Gastrocnemius medialis (tissue), 4 donors: ENCODE measurements around the gene TTLL7. TPM values are rescaled to one million over a fixed set of nuclear protein-coding genes. Genes with fewer than 3 reads are reported as not detected.

Experiments used
- ATAC-seq, 2 donors: fragments of 150-250 bp; one replicate each; pipeline ENCODE4 v1.9.1; 2016
- DNase-seq, 2 donors: peaks; one replicate each; pipeline ENCODE4 v3.0.0-alpha.2; 2019
- H3K27ac ChIP-seq, 4 donors: fragments of 200-600 bp; sonication (generic); 1 replicate in 1 of 4; 2 replicates in 3 of 4; pipeline ENCODE4 v1.5.1; 2016 to 2018; ENCODE audit warnings: mild to moderate bottlenecking in 2 of 4, moderate library complexity in 1 of 4
- H3K27me3 ChIP-seq, 3 donors: fragments of 200-600 bp; sonication (generic) in 2 of 3; 1 replicate in 1 of 3; 2 replicates in 2 of 3; pipeline versions ENCODE4 v1.5.1 to v1.6.0; 2016 to 2019; ENCODE audit warnings: mild to moderate bottlenecking in 1 of 3, moderate library complexity in 1 of 3
- H3K36me3 ChIP-seq, 2 donors: fragments of 200-600 bp; sonication (generic) in 1 of 2; one replicate each; pipeline ENCODE4 v1.5.1; 2017 to 2018
- H3K4me1 ChIP-seq, 2 donors: fragments of 200-600 bp; sonication (generic) in 1 of 2; one replicate each; pipeline ENCODE4 v1.5.1; 2016 to 2017; ENCODE audit warnings: mild to moderate bottlenecking in 2 of 2
- H3K4me3 ChIP-seq, 4 donors: fragments of 200-600 bp; sonication (generic) in 3 of 4; 1 replicate in 1 of 4; 2 replicates in 3 of 4; pipeline ENCODE4 v1.5.1; 2016 to 2019; ENCODE audit warnings: mild to moderate bottlenecking in 2 of 4
- H3K9me3 ChIP-seq, 3 donors: fragments of 200-600 bp; sonication (generic) in 2 of 3; 1 replicate in 1 of 3; 2 replicates in 2 of 3; pipeline ENCODE4 v1.5.1; 2016 to 2019
- POLR2A ChIP-seq, 2 donors: fragments of 450-650 bp; IDR thresholded peaks; one replicate each; pipeline ENCODE4 v1.6.1; 2017; ENCODE audit warnings: antibody characterized with exemption in 2 of 2, mild to moderate bottlenecking in 2 of 2, moderate library complexity in 2 of 2
- in situ Hi-C, 4 donors: fragments of 200-750 bp; cut with MboI; loops; one replicate each; pipeline versions ENCODE4 v1.15.0 to v1.8.0; 2017; ENCODE audit warnings: low sequenced_read_pairs in 4 of 4
- intact Hi-C: fragments of 100-400 bp; cut with DNase I; formaldehyde crosslinking; loops from one replicate; pipeline ENCODE4 v1.15.1; 2023; ENCODE audit warnings: low total_unique reads
- total RNA-seq, 4 donors: library from RNA; depleted of rRNA; stranded (reverse); fragments of >200 nt; gene quantifications; one replicate each; pipeline versions ENCODE4 v1.1.0 to v1.2.3, GENCODE V29; 2016
- TF ChIP-seq, protein P1 (sequence below), 5 experiments: fragments of 450-650 bp in 3 of 5; fragments of 200-600 bp in 2 of 5; sonication (generic) in 2 of 5; IDR thresholded peaks in 4 of 5; conservative IDR thresholded peaks in 1 of 5; 1 replicate in 4 of 5; 2 replicates in 1 of 5; pipeline ENCODE4 v1.5.1; 2016 to 2019; ENCODE audit warnings: antibody characterized with exemption in 5 of 5, mild to moderate bottlenecking in 3 of 5, moderate library complexity in 3 of 5

Gene TTLL7
- total RNA-seq, 4 donors from 2014 or later: 8.2 to 22.9 (median 12.3) TPM

DNA sequence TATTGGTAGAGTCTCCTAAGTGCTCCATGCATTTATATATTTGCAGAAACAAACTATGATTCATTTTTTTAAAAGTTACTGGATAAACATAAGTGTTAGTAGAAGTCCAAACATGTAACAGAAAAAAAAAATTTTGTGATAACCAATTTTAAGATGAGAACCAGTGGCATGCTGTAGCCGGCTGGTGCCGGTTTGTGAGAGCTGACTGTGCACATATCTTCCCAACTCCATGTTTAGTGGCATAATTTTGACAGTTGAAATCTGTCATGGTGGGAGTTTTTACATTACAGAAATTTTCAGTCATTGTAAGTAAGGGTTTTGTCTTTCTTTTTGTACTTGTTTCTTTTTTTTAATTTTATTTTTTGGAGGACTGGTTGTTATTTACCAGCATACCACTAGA, 141.2 kb downstream of the TTLL7 start:
- TF ChIP-seq, protein P1, sequence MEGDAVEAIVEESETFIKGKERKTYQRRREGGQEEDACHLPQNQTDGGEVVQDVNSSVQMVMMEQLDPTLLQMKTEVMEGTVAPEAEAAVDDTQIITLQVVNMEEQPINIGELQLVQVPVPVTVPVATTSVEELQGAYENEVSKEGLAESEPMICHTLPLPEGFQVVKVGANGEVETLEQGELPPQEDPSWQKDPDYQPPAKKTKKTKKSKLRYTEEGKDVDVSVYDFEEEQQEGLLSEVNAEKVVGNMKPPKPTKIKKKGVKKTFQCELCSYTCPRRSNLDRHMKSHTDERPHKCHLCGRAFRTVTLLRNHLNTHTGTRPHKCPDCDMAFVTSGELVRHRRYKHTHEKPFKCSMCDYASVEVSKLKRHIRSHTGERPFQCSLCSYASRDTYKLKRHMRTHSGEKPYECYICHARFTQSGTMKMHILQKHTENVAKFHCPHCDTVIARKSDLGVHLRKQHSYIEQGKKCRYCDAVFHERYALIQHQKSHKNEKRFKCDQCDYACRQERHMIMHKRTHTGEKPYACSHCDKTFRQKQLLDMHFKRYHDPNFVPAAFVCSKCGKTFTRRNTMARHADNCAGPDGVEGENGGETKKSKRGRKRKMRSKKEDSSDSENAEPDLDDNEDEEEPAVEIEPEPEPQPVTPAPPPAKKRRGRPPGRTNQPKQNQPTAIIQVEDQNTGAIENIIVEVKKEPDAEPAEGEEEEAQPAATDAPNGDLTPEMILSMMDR (IDR thresholded peaks at IDR 0.05 in 4 of 5, conservative IDR thresholded peaks at IDR 0.05 in 1 of 5): no peak
- no peak for TF ChIP-seq POLR2A (IDR thresholded peaks at IDR 0.05)
- no peak for ATAC-seq
- intact Hi-C loops: no loop called here
- no peaks in the 10 kb centered on the region for H3K9me3 ChIP-seq
- H3K27ac ChIP-seq: no peak overlapping the region
- no peaks in the 10 kb centered on the region for H3K36me3 ChIP-seq
- no peak overlapping the region for H3K4me3 ChIP-seq
- no peak for DNase-seq
- in situ Hi-C loops: no loop called here
- peaks cover 0 to 4% (median 0%) of the 10 kb centered on the region in 3 donors for H3K27me3 ChIP-seq
- H3K4me1 ChIP-seq: no peaks in the 10 kb centered on the region

DNA sequence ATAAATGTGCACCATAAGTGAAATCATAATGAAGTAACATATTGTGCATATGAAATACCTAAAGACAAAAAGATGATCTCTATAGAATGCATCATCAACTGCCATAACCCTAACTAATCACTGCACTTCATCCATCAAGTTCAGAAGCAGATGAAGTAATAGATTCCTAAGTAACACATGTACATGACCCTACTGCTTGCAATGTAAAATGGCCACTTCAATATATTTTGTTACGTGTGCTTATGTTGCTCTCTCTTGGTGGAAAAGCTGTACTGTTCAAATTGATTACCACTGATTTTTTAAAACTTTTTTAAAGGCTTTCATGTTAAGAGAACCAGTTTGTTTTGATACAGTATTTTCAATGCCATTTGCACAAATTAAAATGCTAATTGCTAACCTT, 141.8 kb downstream of the TTLL7 start:
- intact Hi-C loops (no loop called here), in situ Hi-C loops (no loop called here)
- DNase-seq (no peak), ATAC-seq (no peak)
- Histone ChIP-seq H3K4me3 (no peak overlapping the region), H3K36me3 (no peaks in the 10 kb centered on the region), H3K9me3 (no peaks in the 10 kb centered on the region), H3K27me3 (peaks cover 0 to 4% (median 0%) of the 10 kb centered on the region in 3 donors), H3K4me1 (no peaks in the 10 kb centered on the region), H3K27ac (no peak overlapping the region)
- TF ChIP-seq POLR2A (IDR thresholded peaks at IDR 0.05): no peak
- TF ChIP-seq, protein P1 (IDR thresholded peaks at IDR 0.05 in 4 of 5, conservative IDR thresholded peaks at IDR 0.05 in 1 of 5): no peak

DNA sequence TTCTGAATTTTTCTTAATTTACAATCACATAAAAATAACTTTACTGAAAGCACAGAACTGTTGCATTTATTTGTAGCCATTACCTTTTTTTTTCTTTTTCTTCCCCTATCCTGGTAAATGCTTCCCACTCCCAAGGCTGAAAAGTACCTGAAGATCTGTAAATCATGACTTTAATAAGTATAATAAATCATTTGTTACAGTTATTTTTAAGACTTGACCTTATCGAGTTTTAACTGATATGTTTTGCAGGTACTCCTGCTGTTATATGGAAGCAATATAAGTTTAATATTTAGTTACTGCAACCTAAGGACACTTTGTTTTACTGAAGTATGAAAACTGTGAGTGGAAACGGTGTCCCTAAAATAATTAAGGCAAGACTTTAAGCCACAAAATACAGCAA, 142.6 kb downstream of the TTLL7 start:
- H3K4me1 ChIP-seq: no peaks in the 10 kb centered on the region
- TF ChIP-seq, protein P1 (IDR thresholded peaks at IDR 0.05 in 4 of 5, conservative IDR thresholded peaks at IDR 0.05 in 1 of 5): no peak
- no peak for TF ChIP-seq POLR2A (IDR thresholded peaks at IDR 0.05)
- no peak overlapping the region for H3K4me3 ChIP-seq
- H3K36me3 ChIP-seq: no peaks in the 10 kb centered on the region
- peaks cover 0 to 4% (median 0%) of the 10 kb centered on the region in 3 donors for H3K27me3 ChIP-seq
- no peak for ATAC-seq
- intact Hi-C loops (no loop called here), in situ Hi-C loops (no loop called here)
- DNase-seq: no peak
- no peaks in the 10 kb centered on the region for H3K9me3 ChIP-seq
- no peak overlapping the region for H3K27ac ChIP-seq

DNA sequence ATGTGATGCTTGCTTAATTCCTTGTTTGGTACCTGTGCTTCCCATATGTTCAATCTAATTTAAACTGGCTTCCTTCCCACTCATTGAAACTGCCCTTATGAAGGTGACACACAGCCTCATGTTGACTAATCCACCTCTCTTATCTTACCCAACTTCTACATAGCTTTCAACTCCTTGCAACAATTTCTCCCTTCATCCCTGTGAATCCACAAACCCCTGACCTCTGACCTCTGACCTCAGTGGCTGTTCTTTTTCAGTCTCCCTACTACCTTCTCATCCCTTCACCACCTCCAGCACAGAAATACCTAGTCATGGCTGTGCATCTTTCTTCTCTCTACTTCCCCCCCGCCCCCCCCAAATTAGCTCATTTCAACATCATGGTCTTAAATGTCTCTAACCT, 144.5 kb downstream of the TTLL7 start:
- Histone ChIP-seq H3K4me1 (no peaks in the 10 kb centered on the region), H3K4me3 (no peak overlapping the region), H3K27ac (no peak overlapping the region), H3K36me3 (no peaks in the 10 kb centered on the region), H3K27me3 (no peaks in the 10 kb centered on the region), H3K9me3 (no peaks in the 10 kb centered on the region)
- TF ChIP-seq, protein P1 (IDR thresholded peaks at IDR 0.05 in 4 of 5, conservative IDR thresholded peaks at IDR 0.05 in 1 of 5): no peak
- no peak for TF ChIP-seq POLR2A (IDR thresholded peaks at IDR 0.05)
- in situ Hi-C loops (no loop called here), intact Hi-C loops (no loop called here)
- ATAC-seq (no peak), DNase-seq (no peak)

DNA sequence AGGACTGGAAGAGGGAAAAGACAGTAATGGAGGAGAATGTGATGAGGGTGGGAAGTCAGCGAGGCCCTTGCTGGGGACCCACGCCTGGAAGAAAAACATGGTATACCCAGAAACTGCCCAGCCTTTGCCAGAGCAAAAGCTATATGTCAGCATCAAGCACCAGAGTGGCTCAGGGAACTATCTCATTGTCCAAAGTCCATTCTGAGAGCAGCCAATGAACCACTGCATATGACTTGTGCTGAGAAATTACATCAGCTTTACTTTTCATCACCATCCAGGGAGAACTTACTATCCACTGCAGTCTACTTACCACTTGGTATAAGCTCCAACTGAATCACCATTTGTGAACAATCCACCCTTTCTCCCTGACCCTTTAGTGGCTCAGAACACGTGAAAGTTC, 148.1 kb downstream of the TTLL7 start:
- intact Hi-C loops (no loop called here), in situ Hi-C loops (no loop called here)
- TF ChIP-seq, protein P1 (IDR thresholded peaks at IDR 0.05 in 4 of 5, conservative IDR thresholded peaks at IDR 0.05 in 1 of 5): no peak
- no peak for TF ChIP-seq POLR2A (IDR thresholded peaks at IDR 0.05)
- ATAC-seq: no peak
- Histone ChIP-seq H3K9me3 (no peaks in the 10 kb centered on the region), H3K4me1 (no peaks in the 10 kb centered on the region), H3K4me3 (no peak overlapping the region), H3K27ac (no peak overlapping the region), H3K27me3 (no peaks in the 10 kb centered on the region), H3K36me3 (no peaks in the 10 kb centered on the region)
- no peak for DNase-seq
